ENCODE data around the gene EMC7. TPM values are rescaled to one million over a fixed set of nuclear protein-coding genes. Genes with fewer than 3 reads are reported as not detected.

Gene EMC7
- total and polyA plus RNA-seq, 4 donors: 26.7 to 58.3 (median 37.6) TPM

DNA sequence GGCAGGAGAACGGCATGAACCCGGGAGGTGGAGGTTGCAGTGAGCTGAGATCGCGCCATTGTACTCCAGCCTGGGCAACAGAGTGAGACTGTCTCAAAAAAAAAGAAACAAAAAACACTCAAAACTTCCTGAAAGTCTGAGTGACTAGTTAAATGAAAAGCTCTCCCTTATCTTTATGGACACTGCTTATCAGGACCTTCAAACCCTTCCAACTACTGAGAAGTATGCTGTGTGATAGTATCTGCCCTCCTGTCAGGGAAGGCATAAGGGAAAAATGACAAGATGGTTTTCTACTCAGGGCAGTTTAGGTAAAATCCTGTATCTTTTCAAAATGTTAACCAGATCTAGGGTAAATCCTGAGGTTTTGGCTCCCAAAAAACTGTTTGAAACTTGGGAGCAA lies 21.8 kb downstream of the EMC7 start:
- peaks cover 0 to 4% (median 2%) of the 10 kb centered on the region in 4 donors for H3K4me1 ChIP-seq (ENCODE audit: control insufficient read depth in 4 of 4, insufficient read depth in 4 of 4, low read length in 3 of 4)
- no peaks in the 10 kb centered on the region for H3K27me3 ChIP-seq (ENCODE audit: control insufficient read depth in 4 of 4, insufficient read depth in 4 of 4, low read length in 3 of 4)
- no peak overlapping the region for H3K4me3 ChIP-seq (ENCODE audit: low read depth in 1 of 3, low read length in 3 of 3)
- TF ChIP-seq, protein P1, sequence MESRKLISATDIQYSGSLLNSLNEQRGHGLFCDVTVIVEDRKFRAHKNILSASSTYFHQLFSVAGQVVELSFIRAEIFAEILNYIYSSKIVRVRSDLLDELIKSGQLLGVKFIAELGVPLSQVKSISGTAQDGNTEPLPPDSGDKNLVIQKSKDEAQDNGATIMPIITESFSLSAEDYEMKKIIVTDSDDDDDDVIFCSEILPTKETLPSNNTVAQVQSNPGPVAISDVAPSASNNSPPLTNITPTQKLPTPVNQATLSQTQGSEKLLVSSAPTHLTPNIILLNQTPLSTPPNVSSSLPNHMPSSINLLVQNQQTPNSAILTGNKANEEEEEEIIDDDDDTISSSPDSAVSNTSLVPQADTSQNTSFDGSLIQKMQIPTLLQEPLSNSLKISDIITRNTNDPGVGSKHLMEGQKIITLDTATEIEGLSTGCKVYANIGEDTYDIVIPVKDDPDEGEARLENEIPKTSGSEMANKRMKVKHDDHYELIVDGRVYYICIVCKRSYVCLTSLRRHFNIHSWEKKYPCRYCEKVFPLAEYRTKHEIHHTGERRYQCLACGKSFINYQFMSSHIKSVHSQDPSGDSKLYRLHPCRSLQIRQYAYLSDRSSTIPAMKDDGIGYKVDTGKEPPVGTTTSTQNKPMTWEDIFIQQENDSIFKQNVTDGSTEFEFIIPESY (IDR thresholded peaks at IDR 0.05): no peak
- TF ChIP-seq HNF4A (conservative IDR thresholded peaks at IDR 0.05): no peak
- TF ChIP-seq SP1 (IDR thresholded peaks at IDR 0.05): no peak
- TF ChIP-seq, protein P2, sequence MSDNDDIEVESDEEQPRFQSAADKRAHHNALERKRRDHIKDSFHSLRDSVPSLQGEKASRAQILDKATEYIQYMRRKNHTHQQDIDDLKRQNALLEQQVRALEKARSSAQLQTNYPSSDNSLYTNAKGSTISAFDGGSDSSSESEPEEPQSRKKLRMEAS (IDR thresholded peaks at IDR 0.05): no peak
- TF ChIP-seq HNF4G (IDR thresholded peaks at IDR 0.05): no peak
- TF ChIP-seq RXRA (IDR thresholded peaks at IDR 0.05): no peak
- no peak for TF ChIP-seq NR2F2 (IDR thresholded peaks at IDR 0.05)
- TF ChIP-seq, protein P3, sequence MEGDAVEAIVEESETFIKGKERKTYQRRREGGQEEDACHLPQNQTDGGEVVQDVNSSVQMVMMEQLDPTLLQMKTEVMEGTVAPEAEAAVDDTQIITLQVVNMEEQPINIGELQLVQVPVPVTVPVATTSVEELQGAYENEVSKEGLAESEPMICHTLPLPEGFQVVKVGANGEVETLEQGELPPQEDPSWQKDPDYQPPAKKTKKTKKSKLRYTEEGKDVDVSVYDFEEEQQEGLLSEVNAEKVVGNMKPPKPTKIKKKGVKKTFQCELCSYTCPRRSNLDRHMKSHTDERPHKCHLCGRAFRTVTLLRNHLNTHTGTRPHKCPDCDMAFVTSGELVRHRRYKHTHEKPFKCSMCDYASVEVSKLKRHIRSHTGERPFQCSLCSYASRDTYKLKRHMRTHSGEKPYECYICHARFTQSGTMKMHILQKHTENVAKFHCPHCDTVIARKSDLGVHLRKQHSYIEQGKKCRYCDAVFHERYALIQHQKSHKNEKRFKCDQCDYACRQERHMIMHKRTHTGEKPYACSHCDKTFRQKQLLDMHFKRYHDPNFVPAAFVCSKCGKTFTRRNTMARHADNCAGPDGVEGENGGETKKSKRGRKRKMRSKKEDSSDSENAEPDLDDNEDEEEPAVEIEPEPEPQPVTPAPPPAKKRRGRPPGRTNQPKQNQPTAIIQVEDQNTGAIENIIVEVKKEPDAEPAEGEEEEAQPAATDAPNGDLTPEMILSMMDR (IDR thresholded peaks at IDR 0.05; ENCODE audit: low read depth, low read length, missing input control): no peak
- TF ChIP-seq TAF1 (conservative IDR thresholded peaks at IDR 0.05): no peak
- TF ChIP-seq YY1 (IDR thresholded peaks at IDR 0.05): no peak
- TF ChIP-seq FOXA2 (IDR thresholded peaks at IDR 0.05): no peak
- H3K9ac ChIP-seq (ENCODE audit: low read depth in 1 of 2, low read length in 2 of 2): no peak overlapping the region
- peaks cover 3 to 12% (median 11%) of the 10 kb centered on the region in 4 donors for H3K36me3 ChIP-seq (ENCODE audit: control insufficient read depth in 4 of 4, insufficient read depth in 3 of 4, low read depth in 1 of 4, low read length in 3 of 4)
- no peak for DNase-seq (ENCODE audit: low spot score)
- 87% methylated on average over 4 of the region's 4 CpGs for WGBS
- H3K9me3 ChIP-seq (ENCODE audit: control insufficient read depth in 4 of 4, low read length in 3 of 4): no peaks in the 10 kb centered on the region
- no peak overlapping the region for H3K27ac ChIP-seq (ENCODE audit: low read depth in 1 of 2, low read length in 2 of 2)

DNA sequence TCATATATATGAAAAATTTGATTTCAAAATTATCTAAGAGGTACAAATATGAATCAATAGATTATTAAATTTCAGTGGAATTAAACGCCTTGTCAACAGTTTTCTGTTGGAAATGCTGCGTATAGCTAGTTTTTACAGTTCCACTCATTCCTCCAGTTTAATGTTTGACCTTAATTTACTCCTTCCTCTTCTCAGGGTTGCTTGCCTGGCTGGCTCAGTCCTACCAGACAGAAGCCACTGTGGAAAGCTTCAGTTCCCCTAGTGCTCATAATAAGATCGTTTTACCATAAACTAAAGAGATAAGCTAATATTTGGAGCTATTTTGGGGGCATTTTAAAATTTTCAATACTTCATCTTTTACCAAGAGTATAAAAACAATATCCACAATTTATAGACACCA lies 22.8 kb downstream of the EMC7 start:
- no peak overlapping the region for H3K9ac ChIP-seq (ENCODE audit: low read depth in 1 of 2, low read length in 2 of 2)

More for the DNA sequence above, 22.8 kb downstream of the EMC7 start:
- Histone ChIP-seq H3K4me3 (ENCODE audit: low read depth in 1 of 3, low read length in 3 of 3) (no peak overlapping the region), H3K9me3 (ENCODE audit: control insufficient read depth in 4 of 4, low read length in 3 of 4) (no peaks in the 10 kb centered on the region), H3K4me1 (ENCODE audit: control insufficient read depth in 4 of 4, insufficient read depth in 4 of 4, low read length in 3 of 4) (no peaks in the 10 kb centered on the region), H3K36me3 (ENCODE audit: control insufficient read depth in 4 of 4, insufficient read depth in 3 of 4, low read depth in 1 of 4, low read length in 3 of 4) (peaks cover 3 to 14% (median 9%) of the 10 kb centered on the region in 4 donors), H3K27ac (ENCODE audit: low read depth in 1 of 2, low read length in 2 of 2) (no peak overlapping the region), H3K27me3 (ENCODE audit: control insufficient read depth in 4 of 4, insufficient read depth in 4 of 4, low read length in 3 of 4) (no peaks in the 10 kb centered on the region)
- no peak for DNase-seq (ENCODE audit: low spot score)
- TF ChIP-seq RXRA (IDR thresholded peaks at IDR 0.05): no peak
- no peak for TF ChIP-seq EGR1 (IDR thresholded peaks at IDR 0.05; ENCODE audit: low read depth in 2 of 2)
- TF ChIP-seq, protein P2 (IDR thresholded peaks at IDR 0.05): no peak
- no peak for TF ChIP-seq RAD21 (IDR thresholded peaks at IDR 0.05)
- no peak for TF ChIP-seq FOXA2 (IDR thresholded peaks at IDR 0.05)
- TF ChIP-seq NR2F2 (IDR thresholded peaks at IDR 0.05): no peak
- TF ChIP-seq JUND (IDR thresholded peaks at IDR 0.05): no peak
- TF ChIP-seq, protein P4, sequence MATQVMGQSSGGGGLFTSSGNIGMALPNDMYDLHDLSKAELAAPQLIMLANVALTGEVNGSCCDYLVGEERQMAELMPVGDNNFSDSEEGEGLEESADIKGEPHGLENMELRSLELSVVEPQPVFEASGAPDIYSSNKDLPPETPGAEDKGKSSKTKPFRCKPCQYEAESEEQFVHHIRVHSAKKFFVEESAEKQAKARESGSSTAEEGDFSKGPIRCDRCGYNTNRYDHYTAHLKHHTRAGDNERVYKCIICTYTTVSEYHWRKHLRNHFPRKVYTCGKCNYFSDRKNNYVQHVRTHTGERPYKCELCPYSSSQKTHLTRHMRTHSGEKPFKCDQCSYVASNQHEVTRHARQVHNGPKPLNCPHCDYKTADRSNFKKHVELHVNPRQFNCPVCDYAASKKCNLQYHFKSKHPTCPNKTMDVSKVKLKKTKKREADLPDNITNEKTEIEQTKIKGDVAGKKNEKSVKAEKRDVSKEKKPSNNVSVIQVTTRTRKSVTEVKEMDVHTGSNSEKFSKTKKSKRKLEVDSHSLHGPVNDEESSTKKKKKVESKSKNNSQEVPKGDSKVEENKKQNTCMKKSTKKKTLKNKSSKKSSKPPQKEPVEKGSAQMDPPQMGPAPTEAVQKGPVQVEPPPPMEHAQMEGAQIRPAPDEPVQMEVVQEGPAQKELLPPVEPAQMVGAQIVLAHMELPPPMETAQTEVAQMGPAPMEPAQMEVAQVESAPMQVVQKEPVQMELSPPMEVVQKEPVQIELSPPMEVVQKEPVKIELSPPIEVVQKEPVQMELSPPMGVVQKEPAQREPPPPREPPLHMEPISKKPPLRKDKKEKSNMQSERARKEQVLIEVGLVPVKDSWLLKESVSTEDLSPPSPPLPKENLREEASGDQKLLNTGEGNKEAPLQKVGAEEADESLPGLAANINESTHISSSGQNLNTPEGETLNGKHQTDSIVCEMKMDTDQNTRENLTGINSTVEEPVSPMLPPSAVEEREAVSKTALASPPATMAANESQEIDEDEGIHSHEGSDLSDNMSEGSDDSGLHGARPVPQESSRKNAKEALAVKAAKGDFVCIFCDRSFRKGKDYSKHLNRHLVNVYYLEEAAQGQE (IDR thresholded peaks at IDR 0.05): no peak
- TF ChIP-seq, protein P1 (IDR thresholded peaks at IDR 0.05): no peak
- TF ChIP-seq HNF4A (conservative IDR thresholded peaks at IDR 0.05): no peak
- TF ChIP-seq SP1 (IDR thresholded peaks at IDR 0.05): no peak
- no peak for TF ChIP-seq GABPA (IDR thresholded peaks at IDR 0.05 in 1 of 2, conservative IDR thresholded peaks at IDR 0.05 in 1 of 2)
- TF ChIP-seq, protein P5, sequence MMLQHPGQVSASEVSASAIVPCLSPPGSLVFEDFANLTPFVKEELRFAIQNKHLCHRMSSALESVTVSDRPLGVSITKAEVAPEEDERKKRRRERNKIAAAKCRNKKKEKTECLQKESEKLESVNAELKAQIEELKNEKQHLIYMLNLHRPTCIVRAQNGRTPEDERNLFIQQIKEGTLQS (IDR thresholded peaks at IDR 0.05): no peak
- TF ChIP-seq YY1 (IDR thresholded peaks at IDR 0.05): no peak
- TF ChIP-seq HNF4G (IDR thresholded peaks at IDR 0.05): no peak
- TF ChIP-seq TAF1 (conservative IDR thresholded peaks at IDR 0.05): no peak
- TF ChIP-seq, protein P3 (IDR thresholded peaks at IDR 0.05; ENCODE audit: low read depth, low read length, missing input control): no peak
- TF ChIP-seq FOXA1 (IDR thresholded peaks at IDR 0.05): no peak
- 82% methylated on average over 3 of the region's 3 CpGs for WGBS
